Subcutaneous adipose tissue (tissue), 4 donors: Measurements from ENCODE around the gene WNK2. TPM values are rescaled to one million over a fixed set of nuclear protein-coding genes. Genes with fewer than 3 reads are reported as not detected.

ENCODE experiments used
- CTCF ChIP-seq: fragments of 450-650 bp; IDR thresholded peaks from one replicate; pipeline ENCODE4 v1.5.1; 2016; ENCODE audit warnings: low read depth, mild to moderate bottlenecking, control low read depth, antibody characterized with exemption, moderate library complexity
- total RNA-seq, 4 donors: library from RNA; depleted of rRNA; stranded (reverse); fragments of >200 nt; gene quantifications; one replicate each; pipeline ENCODE4 v1.1.0, GENCODE V29; 2016

Gene WNK2
- total RNA-seq, 4 donors from 2014 or later: not detected

GRCh38 chr9:93236541-93237206, 52.7 kb downstream of the WNK2 start:
- TF ChIP-seq CTCF: no peak

GRCh38 chr9:93237540-93237939, 53.6 kb downstream of the WNK2 start:
- no peak for TF ChIP-seq CTCF

GRCh38 chr9:93238953-93239925, 55.3 kb downstream of the WNK2 start:
- TF ChIP-seq CTCF: no peak

- TF ChIP-seq CTCF: no peak
Measured at GRCh38 chr9:93240891-93241334, 57.0 kb downstream of the WNK2 start.

- no peak for TF ChIP-seq CTCF
Measured at GRCh38 chr9:93243112-93243511, 59.2 kb downstream of the WNK2 start.

DNA sequence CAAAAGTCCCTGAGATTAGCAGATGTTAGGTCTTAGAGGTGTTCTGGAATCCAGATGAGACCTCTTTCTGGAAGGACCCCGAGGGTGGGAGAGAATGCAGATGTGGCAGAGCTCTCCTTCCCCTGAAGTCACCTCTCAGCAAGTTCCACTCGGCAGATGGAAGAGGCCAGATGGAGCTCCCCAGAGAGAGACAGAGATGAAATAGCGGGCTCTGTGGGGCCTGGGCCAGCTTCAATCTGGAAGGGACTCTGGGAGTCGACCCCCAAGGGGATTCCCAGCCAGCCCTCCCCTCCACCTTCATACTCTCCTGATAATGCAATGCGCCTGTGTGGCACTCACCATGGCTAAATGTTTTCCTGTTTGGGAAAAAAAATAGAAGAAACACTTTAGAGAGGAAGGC, 60.2 kb downstream of the WNK2 start:
- TF ChIP-seq CTCF: no peak
